HG03378 (cell line): ENCODE results near the gene TSHZ1.

Source experiments
- ATAC-seq: cut with Tn5 transposase; IDR thresholded peaks from one replicate; pipeline ENCODE4 v1.9.1; 2021; ENCODE audit warnings: mild to moderate bottlenecking, moderate library complexity; ENCODE audit not compliant: unreplicated experiment

Gene TSHZ1

DNA sequence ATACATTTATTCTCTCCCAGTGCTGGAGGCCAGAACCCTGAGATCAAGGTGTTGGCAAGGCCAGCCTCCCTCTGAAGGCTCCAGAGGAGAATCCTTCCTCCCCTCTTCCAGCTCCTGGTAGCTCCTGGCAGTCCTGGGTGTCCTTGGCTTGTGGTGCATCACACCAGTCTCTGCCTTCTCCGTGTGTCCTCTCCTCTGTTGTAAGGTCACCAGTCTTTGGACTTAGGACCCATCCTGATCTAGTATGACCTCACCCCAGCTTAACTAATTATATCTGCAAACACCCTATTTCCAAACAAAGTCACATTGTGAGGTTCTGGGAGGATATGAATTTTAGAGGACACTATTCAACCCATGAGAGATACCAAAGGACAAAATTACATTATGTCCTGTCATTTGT, 31.1 kb downstream of the TSHZ1 start:
- ATAC-seq, result no peak

DNA sequence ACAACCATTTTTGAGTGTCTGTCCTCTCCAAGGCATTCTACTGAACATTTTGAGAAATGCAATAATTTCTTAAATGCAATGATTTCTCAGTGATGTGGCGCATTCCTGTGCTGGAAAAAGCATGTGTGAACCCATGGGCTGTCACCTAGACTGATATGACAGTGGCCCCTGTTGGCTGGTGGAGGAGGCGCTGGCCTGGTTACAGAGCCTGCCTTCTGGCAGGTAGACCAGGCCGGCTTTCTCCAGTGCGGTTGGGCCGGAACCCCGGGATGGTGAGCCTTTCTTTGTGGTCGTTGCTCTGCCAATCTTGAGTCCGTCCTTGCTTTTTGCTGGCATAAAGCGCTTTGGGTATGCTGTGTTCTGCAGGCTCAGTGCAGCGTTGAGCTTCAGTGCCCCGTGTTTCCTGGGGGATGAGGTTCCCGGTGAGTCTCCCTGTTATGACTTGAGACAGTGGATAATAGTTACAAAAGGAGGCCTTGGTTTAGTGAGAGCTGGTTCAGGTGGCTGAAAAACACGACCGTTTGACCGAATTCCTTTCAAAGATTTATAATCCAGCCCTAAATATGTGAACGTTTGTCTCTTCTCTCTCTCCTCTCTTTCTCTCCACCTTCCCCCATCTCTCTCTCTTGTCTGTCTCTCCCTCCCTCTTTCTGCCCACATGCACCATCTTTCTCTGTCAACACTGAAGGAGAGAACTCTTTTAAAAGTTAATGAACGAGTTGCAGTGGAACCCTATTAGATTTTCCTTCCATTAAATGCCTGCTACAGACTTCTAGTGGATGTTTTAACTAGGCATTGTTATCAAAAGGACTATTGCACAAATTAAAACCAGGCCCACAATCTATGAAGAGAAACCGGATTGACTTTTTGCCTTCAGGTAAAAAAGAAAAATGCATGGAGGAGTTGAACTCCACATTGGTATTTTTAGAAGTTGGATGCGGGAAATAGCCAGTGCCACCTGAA, 34.0 kb downstream of the TSHZ1 start:
- ATAC-seq, result no peak

DNA sequence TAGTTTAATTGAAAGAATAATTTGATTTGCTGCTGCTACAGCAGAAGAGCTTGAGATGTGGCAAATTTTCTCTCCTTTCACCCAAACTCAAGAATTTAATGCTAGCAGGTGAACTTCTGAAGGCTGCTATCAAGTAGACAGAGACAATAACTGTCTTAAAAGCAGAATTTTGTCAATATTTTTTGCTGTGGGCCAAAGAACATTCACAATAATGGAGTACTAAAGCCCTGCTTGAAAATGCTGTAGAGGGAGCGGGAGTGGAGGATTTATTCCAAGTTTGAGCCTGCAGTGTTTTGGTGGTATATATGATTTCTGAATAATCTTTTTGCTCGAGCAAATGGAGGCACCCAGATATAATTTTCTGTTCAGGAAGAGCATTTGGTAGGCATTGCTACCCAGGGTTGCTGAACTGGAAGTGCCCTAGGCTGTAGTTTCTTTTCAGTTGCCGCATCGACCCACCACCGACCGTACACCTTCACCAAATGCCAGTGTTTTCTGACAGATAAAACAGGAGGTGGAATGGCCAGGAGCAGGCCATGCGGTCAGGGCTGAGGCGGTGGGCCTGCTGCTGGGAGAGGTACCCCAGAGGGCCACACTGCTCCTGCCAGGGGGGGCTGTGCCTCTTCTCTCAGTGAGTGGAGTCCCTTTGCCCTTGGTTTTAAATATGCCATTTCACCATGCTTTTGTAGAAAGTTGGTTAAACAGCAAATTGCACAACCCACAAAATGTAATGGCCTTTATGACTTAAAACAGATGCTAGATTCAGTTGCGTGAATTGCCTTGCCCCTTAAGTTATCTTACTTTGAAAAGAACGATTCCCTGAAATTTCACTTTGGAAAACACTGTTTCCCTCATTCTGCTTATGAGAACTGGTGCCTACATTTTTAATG, 36.4 kb downstream of the TSHZ1 start:
- no peak for ATAC-seq

DNA sequence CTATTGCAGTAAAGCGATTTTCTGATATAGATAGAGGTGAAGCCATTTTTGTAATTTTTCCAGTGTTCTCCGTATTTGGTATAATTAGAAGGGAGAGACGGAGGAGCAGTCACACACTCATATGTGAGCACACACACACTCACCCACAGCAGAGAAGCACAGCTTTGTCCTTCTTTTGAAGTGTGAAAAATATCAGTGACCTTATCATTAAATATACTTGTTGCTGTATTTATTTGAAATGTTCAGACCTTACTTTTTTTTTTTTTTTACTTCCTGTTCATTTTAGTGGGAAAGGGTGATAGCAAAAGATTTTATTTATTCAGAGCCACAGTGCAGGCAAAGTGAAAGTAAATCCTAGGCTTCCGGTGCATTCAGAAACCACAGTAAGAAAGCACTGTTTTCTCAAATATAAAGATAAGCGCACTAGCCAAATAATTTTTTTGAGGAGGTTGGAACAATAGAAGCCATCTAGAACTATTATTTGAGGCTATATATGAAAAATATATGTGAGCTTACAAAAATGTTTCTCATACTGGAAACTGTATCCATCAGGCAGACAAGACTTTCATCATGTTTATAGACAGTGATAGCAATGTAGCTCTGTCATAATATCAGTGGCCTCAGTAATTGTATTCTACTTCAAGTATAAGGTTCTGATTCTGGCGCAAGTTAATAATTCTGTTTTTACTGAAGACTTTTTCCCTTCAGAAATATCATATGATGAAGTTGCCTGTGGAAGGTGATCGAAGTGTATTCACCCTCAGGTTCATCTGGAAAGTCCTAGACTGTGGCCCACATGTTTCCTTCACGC, 37.2 kb downstream of the TSHZ1 start:
- peak; percentile 71 for ATAC-seq

DNA sequence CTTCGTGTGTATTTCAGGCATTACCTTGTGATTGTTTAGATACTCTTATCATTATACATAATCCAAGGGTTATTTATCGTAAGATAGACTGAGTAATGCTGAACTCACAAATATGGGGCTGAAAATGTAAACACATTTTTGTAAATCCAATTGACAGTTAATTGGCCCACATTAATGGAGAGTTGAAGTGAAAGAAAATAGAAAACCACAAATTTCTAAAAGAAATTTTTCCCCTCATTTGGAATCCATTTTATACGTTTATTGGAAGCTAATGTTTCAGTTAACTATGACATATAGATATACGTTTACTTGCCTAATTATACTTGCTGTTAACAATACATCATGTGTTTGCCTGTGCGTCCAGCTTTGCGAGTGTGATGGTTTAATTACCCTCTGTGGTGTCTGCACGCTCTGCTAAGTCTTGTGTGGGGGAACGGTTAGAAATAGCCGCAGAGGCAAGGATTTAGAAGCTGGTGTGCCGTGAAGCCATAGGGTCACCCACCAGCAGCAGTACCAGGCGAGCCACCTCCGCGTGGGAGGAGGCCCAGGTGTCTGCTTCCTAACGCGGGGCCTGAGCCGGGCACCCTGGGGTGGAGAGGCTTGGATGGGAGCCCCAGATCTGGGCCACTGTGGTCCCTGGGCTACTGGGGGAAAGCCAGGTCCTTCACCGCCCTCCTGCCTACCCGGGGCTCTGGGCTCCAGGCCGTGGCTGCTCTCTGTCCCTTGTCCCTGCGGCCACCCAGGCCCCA, 38.0 kb downstream of the TSHZ1 start:
- no peak for ATAC-seq

DNA sequence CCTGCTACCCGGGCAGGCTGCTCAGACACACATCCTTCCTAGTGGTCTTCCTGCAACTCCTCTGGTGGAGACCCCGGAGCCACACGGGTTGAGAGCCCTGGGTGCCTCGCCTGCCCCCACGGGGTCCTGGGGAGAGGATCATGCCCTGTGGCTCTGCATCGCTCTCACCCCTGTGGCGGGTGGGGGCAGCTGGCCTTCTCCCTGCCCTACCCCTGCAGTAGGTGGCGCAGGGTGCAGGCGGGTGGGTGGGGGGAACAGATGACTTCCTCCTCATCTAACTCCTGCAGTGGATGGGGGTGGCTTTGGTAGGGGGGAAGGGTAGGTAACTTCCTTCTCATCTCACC, 38.5 kb downstream of the TSHZ1 start:
- ATAC-seq, result no peak

DNA sequence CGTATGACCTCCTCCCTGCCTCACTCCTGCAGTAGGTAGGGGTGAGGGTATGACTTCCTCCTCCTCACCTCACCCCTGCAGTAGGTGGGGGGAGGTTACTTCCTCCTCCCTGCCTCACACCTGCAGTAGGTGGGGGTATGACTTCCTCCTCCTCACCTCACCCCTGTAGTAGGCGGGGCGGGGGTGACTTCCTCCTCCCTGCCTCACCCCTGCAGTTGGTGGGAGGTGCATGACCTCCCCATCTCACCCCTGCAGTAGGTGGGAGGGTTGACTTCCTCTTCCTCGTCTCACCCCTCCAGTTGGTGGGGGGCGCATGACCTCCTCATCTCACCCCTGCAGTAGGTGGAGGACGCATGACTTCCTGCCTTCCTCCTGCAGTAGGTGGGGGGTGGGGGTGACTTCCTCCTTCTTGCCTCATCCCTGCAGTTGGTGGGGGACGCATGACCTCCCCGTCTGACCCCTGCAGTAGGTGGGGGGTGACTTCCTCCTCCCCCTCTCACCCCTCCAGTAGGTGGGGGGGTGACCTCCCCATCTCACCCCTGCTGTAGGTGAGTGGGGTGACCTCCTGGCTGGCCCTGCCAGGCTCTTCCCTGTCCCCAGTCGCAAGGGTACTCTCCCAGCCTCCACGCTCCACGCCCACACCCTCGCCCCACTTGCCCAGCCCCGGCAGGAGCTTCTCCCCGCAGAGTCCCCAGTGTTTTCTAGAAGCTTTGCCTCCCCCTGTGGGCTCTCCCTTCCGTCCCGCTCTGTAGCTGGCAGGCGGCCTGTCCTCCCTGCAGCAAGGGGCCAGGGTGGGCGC, 39.3 kb downstream of the TSHZ1 start:
- ATAC-seq, result no peak

DNA sequence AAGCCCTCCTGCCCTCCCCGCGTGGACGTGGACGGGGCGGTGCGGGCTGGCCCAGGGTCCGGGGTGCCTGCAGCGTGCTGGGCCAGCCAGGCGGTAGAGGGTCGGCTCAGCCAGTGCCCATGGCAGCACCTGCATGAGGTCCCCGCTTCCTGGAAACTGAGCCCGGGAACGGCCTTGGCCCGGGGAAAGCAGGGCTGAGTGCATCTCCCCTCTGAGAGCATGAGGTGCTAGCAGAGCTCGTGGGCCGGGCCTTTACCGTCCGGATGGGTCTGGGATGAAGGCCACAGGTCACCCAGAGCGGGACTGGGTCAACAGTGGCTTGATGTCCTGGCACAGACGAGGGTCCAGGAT, 39.8 kb downstream of the TSHZ1 start:
- no peak for ATAC-seq

DNA sequence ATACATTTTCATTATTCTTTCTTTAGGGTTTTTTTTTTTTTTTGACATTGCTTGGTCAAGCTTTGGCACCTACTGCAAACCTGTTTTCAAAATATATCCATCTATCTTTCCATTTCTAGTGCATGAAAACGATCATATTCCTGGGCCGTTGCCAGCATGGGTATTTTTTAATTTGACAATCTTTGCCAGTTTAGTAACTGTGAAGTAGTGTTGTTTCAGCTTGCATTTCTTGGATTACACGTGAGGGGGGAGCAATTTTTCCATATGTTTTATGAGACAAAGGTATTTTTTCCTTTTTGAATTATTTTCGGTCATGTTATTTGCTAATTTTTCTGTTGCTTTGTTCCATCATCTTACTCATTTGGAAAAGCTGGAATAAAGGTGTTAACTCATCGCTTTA, 40.9 kb downstream of the TSHZ1 start:
- ATAC-seq, result no peak

DNA sequence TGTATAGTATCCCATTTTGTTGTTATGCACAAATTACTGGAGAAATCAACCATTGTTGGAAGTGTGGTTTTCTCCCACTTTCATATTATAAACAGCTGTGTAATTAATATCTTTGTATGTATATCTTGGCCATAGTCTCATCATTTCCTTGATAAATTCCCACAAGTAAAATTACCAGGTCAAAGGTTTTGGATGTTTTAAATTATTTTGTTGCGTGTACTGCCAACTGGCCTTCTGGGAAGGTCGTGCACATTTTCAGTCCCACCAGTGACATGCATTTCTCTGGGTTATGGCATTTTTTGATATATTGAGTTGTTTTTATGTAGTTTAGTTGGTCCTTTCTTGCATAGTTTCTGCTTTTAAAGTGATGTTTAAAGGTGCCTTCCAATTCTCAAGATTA, 41.5 kb downstream of the TSHZ1 start:
- no peak for ATAC-seq

DNA sequence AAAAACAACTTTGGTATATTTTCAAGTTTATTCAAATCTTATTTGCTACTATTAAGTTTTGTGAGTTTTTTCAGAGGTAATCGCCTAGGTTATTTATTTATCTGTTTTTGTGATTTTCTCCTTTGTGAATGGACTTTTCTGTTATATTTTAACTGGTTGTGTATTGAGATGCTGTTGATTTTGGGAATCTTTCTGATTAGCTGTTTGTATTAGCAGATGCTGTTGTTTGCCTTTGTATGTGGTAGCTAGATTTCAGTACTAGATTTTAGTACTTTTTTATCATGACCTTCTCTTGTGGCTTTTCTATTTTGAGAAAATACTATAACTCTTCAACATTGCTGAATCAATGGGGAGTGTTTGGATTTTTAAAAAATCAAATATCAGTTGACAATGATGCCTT, 42.4 kb downstream of the TSHZ1 start:
- no peak for ATAC-seq

DNA sequence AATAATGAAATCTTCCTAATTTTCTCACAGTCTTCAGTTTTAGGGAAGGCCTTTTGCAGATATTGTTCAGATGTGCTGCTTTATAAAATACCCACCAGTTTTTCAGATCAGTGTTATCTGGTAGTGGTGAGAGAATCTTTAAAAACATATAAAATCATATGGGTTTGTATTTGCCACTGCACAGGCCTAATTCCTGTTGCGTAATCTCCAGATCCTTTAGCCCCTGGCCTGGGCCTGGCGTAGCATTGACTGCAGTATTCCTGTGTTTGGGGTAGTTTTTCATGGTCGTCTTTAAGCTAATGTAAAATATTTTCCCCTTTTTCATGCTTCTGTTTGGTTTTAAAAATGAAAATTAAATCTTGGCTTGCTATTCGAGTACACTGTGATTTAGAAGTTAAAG, 43.2 kb downstream of the TSHZ1 start:
- no peak for ATAC-seq

DNA sequence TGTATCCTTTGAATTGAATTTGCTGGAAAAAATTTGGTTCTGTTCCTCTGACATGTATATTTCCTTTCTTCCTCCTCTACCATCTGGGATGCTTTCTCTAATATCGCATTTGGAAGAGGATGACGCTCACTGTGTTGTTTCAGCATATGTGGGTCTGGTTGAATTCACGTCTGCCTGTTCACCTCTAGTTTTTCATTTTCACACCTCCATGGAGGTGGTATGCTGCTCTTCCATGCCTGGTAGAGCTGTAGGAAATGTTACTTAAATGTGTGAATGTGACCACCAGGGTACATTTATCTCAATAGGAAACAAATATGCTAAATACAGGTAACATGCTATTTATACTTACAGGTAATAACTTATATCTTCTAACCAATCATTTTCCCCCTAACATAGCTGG, 44.5 kb downstream of the TSHZ1 start:
- ATAC-seq, result no peak

DNA sequence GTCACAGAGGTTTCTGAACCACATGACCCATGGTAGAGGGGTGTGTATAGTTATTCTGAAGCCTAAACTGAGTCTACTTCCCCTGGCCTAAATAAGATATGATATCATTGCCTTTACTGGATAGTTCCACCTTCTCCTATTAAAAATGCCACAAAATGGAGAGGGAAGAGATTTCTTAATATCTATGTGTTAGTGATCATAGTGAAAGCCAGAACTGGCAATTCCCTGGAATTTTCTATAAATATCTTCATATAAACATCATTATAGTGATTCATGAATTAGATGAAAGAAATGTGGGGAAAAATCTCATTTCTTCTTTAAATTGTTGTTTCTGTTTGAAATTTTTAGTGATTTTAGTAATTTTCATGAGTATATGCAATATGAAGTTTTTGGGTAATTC, 45.8 kb downstream of the TSHZ1 start:
- ATAC-seq, result no peak

DNA sequence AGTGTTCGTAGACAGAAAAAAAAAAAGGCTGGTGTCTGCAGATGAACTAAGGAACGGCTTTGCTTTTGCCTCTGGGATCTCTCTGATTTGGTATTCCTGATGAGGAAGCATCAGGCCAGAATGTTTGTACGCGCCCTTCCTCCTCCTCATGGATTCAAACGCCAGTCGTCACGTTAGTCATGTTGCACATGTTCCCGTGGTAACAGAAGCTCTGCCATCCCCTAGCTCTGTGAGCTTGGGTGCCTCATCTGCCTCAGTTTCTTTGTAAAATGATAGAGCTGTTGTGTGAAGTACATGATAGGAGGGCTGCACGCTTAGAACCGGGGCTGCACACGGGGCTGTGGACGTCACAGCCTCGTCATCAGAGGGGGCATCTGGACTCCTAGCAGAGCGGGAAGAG, 47.0 kb downstream of the TSHZ1 start:
- no peak for ATAC-seq

DNA sequence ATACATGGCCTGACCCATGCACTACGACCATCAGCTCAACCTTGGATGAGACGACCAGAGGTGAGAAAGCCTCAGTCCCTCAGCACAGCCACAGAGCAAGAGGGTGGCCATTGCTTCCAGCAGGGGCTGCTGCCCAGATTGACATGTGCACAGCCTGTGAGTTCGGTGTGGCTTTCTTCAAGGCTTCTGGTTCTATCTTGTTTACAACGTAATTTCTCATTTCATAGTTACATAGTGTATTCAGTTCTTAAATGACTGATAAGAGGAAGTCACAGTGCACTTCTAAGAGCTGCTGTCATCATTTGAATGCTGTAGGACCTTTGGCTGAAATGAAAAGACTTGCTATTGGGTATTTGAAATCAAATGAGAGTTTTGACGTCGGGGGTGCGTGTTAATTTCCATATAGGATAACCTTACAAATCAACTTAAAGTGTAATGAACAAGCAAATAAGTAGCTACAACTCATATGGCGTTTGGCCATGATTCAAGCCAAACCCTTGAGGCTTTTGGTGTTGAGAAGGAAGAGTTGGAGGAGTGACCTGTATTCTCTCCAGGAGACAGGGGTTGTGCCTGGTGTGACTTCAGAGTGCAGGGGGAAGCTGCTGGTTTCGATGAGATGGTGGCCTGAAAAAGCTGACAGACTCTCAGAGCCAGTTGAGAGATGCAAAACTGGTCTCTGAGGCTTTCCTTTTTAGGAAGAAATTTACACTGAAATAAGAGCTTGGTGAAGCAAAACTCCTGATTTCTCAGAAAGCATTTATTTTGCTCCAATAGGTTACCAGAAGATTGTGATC, 51.0 kb downstream of the TSHZ1 start:
- ATAC-seq, result peak; percentile 91

DNA sequence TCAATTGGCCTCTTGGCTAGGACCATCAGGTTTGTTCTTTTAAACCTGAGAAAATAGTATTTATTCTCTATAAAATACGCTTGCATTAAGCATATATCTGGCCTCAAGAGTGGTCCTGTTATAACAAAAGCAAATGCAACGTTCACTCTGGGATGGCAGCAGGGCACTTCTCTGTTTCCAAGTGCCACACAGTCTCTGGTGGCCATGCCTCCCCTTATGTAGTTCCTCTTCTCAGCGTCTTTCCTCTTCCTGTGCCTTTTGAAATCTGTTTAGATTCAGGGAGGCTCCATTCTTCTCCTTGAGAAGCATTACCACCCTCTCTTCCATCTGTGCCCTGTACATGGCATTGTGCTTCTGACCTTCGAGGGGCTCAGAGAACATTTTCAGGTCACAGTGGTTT, 51.9 kb downstream of the TSHZ1 start:
- ATAC-seq, result no peak

DNA sequence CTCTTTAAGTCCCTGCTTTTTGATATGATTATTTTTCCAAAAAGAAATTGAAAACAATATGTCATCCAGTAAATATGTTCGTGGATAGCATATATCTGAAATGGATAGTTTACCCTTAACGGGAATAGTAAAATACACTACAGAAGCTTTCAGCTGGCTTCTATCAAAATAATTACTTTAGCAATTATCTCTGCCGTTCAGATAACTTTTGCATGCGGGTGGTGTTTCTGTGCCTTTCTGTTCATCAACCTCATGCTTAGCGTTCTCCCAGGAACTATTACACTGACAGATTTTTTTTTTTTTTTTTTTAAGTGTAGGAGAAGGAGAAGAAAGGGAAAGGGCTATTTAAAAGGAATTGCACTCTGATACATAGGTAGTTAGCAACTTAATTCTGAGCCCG, 53.6 kb downstream of the TSHZ1 start:
- no peak for ATAC-seq
